ENCODE measurements around the gene ERBB4. TPM values are rescaled to one million over a fixed set of nuclear protein-coding genes. Genes with fewer than 3 reads are reported as not detected.

ERBB4 gene
- total and polyA plus RNA-seq, 10 of the 15 experiments (the other 5 are each of a cell fraction or from before 2014, with no cell fraction given): under 0.01 to 0.23 (median 0.01) TPM; not detected in 4

DNA sequence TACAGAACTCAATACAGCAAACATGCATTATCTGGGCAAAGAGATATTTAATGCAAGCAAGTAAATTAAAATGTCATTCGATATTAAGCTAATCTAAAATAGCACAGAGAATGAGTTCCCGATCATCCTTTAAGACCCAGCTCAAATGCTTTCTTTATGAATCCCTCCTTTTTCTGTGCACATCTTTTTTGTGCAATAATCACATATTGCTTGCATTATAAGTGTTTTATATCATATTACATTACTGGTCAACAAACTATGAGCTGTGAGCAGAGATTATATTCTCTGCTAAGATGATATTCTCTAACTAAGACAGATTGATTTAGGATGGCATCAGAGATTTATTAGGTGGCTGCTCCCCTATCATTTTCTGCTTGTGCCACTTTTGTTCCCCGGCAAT is 146.1 kb downstream of the ERBB4 start:
- Histone ChIP-seq H3K4me1 (ENCODE audit: control insufficient read depth, insufficient read depth, low read length) (no peaks in the 10 kb centered on the region), H3K79me2 (ENCODE audit: control insufficient read depth, insufficient read depth, low read length) (no peaks in the 10 kb centered on the region), H3K9me3 (replicated peaks; ENCODE audit: control insufficient read depth, insufficient read depth, low read length) (no peaks in the 10 kb centered on the region), H3K4me2 (ENCODE audit: control insufficient read depth, insufficient read depth) (no peak overlapping the region), H3K9ac (ENCODE audit: control insufficient read depth, insufficient read depth, low read length) (no peak overlapping the region), H2AFZ (ENCODE audit: control insufficient read depth, low read depth, low read length) (no peak overlapping the region), H3K27ac (ENCODE audit: control insufficient read depth, insufficient read depth) (no peak overlapping the region), H3K27me3 (replicated peaks in 1 of 2; ENCODE audit: control insufficient read depth in 2 of 2, insufficient read depth in 2 of 2, low read length in 1 of 2) (no peaks in the 10 kb centered on the region), H3K36me3 (ENCODE audit: control insufficient read depth in 2 of 2, insufficient read depth in 2 of 2, low read length in 1 of 2) (no peaks in the 10 kb centered on the region), H3K4me3 (no peak overlapping the region), H4K20me1 (ENCODE audit: control insufficient read depth, insufficient read depth) (no peaks in the 10 kb centered on the region)
- ChIA-PET RAD21 (ENCODE audit: unreplicated experiment) (no interaction called here), CTCF (no interaction called here), SMC1A (ENCODE audit: uncharacterized antibody, unreplicated experiment) (no interaction called here), POLR2A (interaction anchor here (0.5 kb wide), 1 partner anchor 182 kb away, joined by 3 read pairs; no protein-coding TSS in a partner anchor)
- TF ChIP-seq PML (IDR thresholded peaks at IDR 0.05; ENCODE audit: low read length) (no peak), TCF3 (IDR thresholded peaks at IDR 0.05; ENCODE audit: borderline replicate concordance, insufficient read depth, low read depth, low read length) (no peak)
- TF ChIP-seq, protein P1, sequence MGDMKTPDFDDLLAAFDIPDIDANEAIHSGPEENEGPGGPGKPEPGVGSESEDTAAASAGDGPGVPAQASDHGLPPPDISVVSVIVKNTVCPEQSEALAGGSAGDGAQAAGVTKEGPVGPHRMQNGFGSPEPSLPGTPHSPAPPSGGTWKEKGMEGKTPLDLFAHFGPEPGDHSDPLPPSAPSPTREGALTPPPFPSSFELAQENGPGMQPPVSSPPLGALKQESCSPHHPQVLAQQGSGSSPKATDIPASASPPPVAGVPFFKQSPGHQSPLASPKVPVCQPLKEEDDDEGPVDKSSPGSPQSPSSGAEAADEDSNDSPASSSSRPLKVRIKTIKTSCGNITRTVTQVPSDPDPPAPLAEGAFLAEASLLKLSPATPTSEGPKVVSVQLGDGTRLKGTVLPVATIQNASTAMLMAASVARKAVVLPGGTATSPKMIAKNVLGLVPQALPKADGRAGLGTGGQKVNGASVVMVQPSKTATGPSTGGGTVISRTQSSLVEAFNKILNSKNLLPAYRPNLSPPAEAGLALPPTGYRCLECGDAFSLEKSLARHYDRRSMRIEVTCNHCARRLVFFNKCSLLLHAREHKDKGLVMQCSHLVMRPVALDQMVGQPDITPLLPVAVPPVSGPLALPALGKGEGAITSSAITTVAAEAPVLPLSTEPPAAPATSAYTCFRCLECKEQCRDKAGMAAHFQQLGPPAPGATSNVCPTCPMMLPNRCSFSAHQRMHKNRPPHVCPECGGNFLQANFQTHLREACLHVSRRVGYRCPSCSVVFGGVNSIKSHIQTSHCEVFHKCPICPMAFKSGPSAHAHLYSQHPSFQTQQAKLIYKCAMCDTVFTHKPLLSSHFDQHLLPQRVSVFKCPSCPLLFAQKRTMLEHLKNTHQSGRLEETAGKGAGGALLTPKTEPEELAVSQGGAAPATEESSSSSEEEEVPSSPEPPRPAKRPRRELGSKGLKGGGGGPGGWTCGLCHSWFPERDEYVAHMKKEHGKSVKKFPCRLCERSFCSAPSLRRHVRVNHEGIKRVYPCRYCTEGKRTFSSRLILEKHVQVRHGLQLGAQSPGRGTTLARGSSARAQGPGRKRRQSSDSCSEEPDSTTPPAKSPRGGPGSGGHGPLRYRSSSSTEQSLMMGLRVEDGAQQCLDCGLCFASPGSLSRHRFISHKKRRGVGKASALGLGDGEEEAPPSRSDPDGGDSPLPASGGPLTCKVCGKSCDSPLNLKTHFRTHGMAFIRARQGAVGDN (IDR thresholded peaks at IDR 0.05): no peak
- TF ChIP-seq, protein P2, sequence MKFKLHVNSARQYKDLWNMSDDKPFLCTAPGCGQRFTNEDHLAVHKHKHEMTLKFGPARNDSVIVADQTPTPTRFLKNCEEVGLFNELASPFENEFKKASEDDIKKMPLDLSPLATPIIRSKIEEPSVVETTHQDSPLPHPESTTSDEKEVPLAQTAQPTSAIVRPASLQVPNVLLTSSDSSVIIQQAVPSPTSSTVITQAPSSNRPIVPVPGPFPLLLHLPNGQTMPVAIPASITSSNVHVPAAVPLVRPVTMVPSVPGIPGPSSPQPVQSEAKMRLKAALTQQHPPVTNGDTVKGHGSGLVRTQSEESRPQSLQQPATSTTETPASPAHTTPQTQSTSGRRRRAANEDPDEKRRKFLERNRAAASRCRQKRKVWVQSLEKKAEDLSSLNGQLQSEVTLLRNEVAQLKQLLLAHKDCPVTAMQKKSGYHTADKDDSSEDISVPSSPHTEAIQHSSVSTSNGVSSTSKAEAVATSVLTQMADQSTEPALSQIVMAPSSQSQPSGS (IDR thresholded peaks at IDR 0.05; ENCODE audit: low read length): no peak
- BruUV-seq (replicated peaks): no TSS peak
- intact Hi-C loops (cut with micrococcal nuclease; ENCODE audit: unreplicated experiment) (no loop called here), in situ Hi-C loops (cut with MboI) (no loop called here)
- 41% methylated on average over 3 of the region's 3 CpGs for WGBS (ENCODE audit: insufficient coverage, insufficient replicate concordance, low lambda C conversion rate, missing lambda C conversion rate)
- DNase-seq (ENCODE audit: low read depth, low spot score) (no peak), FAIRE-seq (no peak), ATAC-seq (no peak)
